EL (cell line): ENCODE measurements around the gene LDLRAD4.

Source experiments
- DNase-seq: peaks from one replicate; pipeline ENCODE4 v3.0.0-alpha.2; 2016

Gene LDLRAD4

GRCh38 chr18:13526519-13526918 lies 308.0 kb downstream of the LDLRAD4 start:
- no peak for DNase-seq

DNA sequence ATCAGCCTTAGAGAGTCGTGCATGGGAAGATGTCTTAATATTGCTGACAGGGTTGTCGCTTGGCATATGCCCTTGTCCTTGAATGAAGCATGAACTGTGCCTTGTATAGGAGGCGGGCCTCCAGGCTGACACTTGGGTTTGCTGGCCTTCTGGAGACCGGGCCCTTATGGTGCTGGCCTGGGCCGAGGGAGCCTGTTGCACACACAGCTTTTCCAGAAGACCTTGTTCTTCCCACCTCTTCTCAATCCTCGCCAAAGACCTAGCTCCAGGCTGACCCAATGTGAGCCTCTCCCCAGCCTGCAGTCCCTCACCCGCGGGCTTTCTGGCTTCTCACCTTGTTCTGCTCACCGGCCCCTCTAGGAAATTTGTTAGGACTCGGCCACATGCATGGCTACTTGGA lies 308.7 kb downstream of the LDLRAD4 start:
- DNase-seq = no peak

- DNase-seq = no peak
These were observed 309.2 kb downstream of the LDLRAD4 start for GRCh38 chr18:13527730-13528129.

- DNase-seq = no peak
These were observed 310.3 kb downstream of the LDLRAD4 start for GRCh38 chr18:13528739-13529392.

GRCh38 chr18:13530033-13530878 lies 311.7 kb downstream of the LDLRAD4 start:
- no peak for DNase-seq

GRCh38 chr18:13530879-13531387 lies 312.4 kb downstream of the LDLRAD4 start:
- DNase-seq = peak; percentile 30

DNA sequence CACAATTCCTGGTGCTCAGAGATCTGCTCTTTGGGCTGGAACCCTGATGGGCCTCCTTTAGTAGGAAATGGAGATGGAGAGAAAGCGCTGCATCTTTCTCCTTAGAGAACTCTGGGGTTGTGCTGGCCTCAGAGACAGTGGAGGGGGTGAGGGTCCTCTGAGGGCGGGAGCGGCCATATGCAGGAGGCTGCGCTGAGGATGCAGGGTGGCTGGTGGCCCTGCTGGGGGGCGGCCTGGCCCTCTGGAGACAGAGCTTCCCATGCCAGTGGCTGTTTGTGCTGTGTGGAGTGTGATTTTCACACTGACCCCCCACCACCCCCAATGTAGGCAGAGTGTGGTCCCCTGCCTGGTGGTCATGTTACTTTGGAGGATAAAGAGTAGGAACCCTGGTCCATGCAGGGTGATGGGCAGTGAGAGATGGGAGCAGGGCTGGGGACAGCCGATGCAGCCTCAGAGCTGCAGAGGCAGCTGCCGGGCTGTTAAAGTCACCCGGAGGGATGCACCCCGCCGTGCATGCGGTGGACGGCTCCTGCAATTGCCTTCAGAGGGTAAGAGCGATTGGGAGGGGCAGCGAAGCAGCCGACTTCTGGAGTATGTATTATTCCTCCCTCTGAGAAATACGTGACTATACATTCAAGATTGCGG lies 313.2 kb downstream of the LDLRAD4 start:
- no peak for DNase-seq

- DNase-seq = no peak
These were observed 314.0 kb downstream of the LDLRAD4 start for GRCh38 chr18:13532406-13533075.

DNA sequence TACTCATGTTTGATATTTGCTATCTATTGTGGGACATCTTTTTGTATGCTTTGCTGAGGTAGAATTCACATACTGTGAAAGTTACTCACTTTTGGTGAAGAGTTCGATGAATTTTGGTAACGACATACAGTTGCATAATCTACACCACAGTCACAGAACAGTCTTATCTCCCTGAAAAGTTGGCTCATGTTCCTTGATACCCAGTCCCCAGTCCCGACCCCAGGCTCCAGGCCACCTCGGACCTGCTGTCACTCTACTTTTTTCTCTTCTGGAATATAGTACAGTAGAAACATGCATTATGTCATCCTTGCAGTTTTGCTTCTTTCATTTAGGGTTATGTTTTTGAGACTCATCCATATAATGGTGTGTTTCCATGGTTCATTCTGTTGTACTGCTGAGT lies 316.1 kb downstream of the LDLRAD4 start:
- no peak for DNase-seq

- DNase-seq = no peak
These were observed 318.0 kb downstream of the LDLRAD4 start for GRCh38 chr18:13536578-13536977.

DNA sequence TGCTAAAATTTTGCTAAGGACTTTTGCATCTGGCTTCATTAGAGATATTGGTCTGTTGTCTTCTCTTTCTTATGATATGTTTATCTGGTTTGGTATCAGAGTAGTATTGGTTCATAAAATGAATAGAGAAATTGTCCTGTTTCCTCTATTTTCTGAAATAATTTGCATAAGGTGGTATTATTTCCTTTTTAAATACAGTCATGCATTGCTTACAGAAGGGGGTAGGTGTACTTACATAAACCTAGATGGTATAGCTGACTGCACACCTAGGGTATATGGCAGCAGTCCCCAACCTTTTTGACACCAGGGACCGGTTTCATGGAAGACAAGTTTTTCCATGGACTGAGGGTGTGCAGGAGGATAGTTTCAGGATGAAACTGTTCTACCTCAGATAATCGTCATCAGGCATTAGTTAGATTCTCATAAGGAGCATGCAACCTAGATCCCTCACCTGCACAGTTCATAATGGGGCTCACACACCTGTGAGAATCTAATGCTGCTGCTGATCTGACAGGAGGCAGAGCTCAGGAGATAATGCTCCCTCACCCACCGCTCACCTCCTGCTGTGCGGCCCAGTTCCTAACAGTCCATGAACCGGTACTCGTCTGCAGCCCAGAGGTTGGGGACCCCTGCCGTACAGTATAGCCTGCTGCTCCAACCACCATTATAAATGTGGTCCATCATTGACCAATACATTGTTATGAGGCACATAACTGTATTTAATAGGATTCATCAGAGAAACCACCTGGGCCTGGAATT lies 318.6 kb downstream of the LDLRAD4 start:
- DNase-seq = no peak

DNA sequence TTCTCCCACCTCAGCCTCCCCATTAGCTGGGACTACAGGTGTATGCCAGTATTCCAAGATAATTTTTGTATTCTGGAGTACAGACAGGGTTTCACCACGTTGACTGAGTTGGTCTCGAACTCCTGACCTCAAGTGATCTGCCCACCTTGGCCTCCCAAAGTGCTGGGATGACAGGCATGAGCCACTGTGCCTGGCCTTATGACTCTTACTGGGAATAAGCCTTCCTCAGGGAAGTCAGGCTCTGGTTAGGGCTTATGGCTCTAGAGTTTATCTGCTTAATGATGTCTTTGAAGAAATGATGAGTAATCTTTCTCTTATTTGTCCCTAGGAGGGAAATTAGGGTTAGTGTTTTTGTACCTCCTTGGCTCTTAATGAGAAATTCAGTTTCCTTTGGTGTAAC lies 320.1 kb downstream of the LDLRAD4 start:
- no peak for DNase-seq

- DNase-seq = no peak
These were observed 320.5 kb downstream of the LDLRAD4 start for GRCh38 chr18:13539050-13539449.

DNA sequence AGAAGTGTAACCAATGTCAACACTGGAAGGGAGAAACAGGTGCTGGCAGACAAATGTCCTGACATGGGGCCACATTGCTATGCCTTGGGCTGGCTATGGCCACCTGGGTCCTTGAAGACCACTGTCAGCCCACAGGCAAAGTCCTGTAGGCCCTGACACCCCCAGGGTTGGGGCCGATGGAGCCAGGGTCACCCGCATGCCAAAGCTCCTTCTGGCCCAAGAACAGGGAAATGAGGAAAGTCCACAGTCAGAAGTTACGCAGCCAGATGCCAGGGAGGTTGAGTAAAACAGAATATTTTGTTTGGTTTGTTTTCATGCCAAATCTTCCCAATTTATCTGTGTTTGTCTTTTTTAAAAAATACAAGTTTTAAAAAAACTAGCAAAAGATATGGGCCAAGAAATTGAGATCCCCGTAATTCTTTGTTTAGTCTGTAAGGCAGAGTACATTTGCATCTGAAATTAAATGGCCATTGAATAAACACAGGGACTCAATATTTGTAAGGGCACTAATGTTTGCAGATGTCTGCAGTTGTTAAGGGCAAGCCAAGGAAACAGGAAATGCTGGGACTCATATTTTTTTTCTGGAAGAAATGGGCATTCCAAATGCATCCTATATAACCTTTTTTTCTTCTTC lies 321.4 kb downstream of the LDLRAD4 start:
- no peak for DNase-seq

GRCh38 chr18:13540477-13541182 lies 322.1 kb downstream of the LDLRAD4 start:
- DNase-seq = no peak

DNA sequence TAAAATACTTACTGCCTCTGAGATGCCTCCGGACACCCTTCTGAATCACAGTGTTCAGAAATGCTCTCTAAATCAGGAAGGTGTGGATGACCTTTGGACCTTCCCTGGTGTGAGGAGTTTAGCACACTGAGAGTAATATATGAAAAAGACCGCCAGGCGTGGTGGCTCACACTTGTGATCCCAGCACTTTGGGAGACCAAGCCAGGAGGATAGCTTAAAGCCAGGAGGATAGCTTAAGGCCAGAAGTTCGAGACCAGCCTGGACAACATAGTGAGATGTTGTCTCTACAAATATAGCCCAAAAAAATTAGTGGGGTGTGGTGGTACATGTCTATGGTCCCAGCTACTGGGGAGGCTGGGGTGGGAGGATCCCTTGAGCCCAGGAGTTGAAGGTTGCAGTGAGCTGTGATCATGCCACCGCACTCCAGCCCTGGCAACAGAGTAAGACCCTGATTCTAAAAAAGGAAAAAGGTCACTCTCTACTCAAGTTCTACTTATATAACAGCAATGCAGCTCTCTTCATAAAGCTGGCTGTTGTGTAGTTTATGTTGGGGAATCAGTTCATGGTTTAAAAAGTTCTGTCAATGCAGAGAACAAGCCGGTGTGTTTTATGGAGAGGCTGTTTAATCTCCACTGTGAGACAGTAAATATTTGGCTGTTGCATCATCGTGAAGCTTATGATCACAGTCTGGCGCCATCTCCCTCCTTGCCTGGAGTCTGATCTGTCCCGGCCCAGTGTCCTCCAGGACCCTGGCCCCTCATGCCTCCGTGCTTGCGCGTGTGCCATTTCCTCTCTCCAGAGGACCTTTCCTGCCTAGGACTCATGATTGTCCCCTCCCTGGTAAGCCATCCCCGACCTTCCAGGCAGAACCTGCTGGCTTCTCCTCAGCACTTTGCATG lies 323.3 kb downstream of the LDLRAD4 start:
- DNase-seq = no peak

GRCh38 chr18:13542520-13542847 lies 323.9 kb downstream of the LDLRAD4 start:
- DNase-seq = no peak

GRCh38 chr18:13543144-13543543 lies 324.6 kb downstream of the LDLRAD4 start:
- no peak for DNase-seq

GRCh38 chr18:13543811-13544732 lies 325.5 kb downstream of the LDLRAD4 start:
- DNase-seq = no peak
